ENCODE results near the gene GSDME. TPM values are rescaled to one million over a fixed set of nuclear protein-coding genes. Genes with fewer than 3 reads are reported as not detected.

Gene GSDME
- total and polyA plus RNA-seq, 7 experiments from 2014 or later = 0.41 to 5.0 (median 0.80) TPM; not detected in 1

DNA sequence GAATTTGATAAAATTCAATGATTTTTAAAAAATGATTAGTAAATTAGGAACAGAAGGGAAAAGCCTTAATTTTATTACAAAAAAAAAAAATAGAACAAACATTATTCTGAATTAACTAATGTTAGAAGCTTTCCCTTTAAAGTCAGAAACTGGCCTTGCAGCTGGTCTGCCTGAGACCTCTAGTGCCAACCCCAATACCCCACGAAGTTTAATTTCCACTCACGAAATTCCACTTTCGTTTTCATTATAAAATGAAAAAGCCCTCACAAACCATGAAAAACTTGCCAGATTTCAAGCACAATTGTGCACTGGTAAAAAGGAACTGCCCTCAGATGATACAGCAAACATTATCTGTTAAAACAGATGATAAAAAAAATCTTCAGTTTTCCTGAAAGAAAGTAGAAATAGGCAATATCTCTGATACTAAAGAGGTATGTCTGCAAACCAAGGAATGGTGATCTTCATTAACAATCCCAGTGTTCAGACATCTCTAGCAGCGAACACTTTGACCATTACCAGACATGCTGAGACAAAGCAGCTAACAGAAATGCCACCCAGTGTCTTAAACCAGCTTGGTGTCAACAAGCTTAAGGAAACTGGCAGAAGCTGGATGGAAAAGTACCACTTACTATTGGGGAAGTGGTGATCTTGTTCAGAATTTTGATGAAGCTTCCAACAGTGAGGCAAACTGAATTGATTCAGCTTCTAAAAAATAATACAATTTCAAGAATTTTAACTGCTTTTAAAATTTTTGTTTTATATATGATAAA is 103.8 kb downstream of the GSDME start:
- H3K9me3 ChIP-seq (ENCODE audit: control insufficient read depth in 2 of 3, low read length in 3 of 3) = no peaks in the 10 kb centered on the region
- ChIA-PET POLR2A (no interaction called here), CTCF (no interaction called here)
- Mint-ChIP-seq H3K4me1 (peaks cover 5 to 26% (median 15%) of the 10 kb centered on the region in 7 donors), H3K9me3 (no peaks in the 10 kb centered on the region), H3K27me3 (no peaks in the 10 kb centered on the region), H3K36me3 (peaks cover 2 to 34% (median 9%) of the 10 kb centered on the region in 5 donors), H3K4me3 (peak overlapping the region; percentile 44 to 86 (median 73)), H3K27ac (peak overlapping the region in 7 of 9 donors; percentile 25 to 81 (median 56))
- DNase-seq = no peak
- H3K27ac ChIP-seq (ENCODE audit: low read depth, low read length) = no peak overlapping the region
- no peaks in the 10 kb centered on the region for H3K36me3 ChIP-seq (ENCODE audit: control insufficient read depth in 2 of 3, insufficient read depth in 3 of 3, low read length in 3 of 3)
- ATAC-seq = no peak
- no peak overlapping the region for H3K4me3 ChIP-seq (ENCODE audit: low read length)
- no peaks in the 10 kb centered on the region for H3K4me1 ChIP-seq (ENCODE audit: control insufficient read depth in 2 of 2, insufficient read depth in 2 of 2, low read length in 2 of 2)
- no peaks in the 10 kb centered on the region for H3K27me3 ChIP-seq (ENCODE audit: control insufficient read depth in 2 of 2, insufficient read depth in 2 of 2, low read length in 2 of 2)
- intact Hi-C loops (cut with micrococcal nuclease) = no loop called here

- Histone ChIP-seq H3K36me3 (ENCODE audit: control insufficient read depth in 2 of 3, insufficient read depth in 3 of 3, low read length in 3 of 3) (no peaks in the 10 kb centered on the region), H3K4me1 (ENCODE audit: control insufficient read depth in 2 of 2, insufficient read depth in 2 of 2, low read length in 2 of 2) (no peaks in the 10 kb centered on the region), H3K4me3 (ENCODE audit: low read length) (no peak overlapping the region), H3K27me3 (ENCODE audit: control insufficient read depth in 2 of 2, insufficient read depth in 2 of 2, low read length in 2 of 2) (no peaks in the 10 kb centered on the region), H3K27ac (ENCODE audit: low read depth, low read length) (no peak overlapping the region), H3K9me3 (ENCODE audit: control insufficient read depth in 2 of 3, low read length in 3 of 3) (no peaks in the 10 kb centered on the region)
- H3K4me3 Mint-ChIP-seq = peak overlapping the region in 5 of 10 donors; percentile 33 to 86 (median 75)
- intact Hi-C loops (cut with micrococcal nuclease) = no loop called here
- H3K9me3 Mint-ChIP-seq = no peaks in the 10 kb centered on the region
- H3K27ac Mint-ChIP-seq = peak overlapping the region in 4 of 9 donors; percentile 20 to 79 (median 42)
- H3K27me3 Mint-ChIP-seq = no peaks in the 10 kb centered on the region
- ChIA-PET POLR2A (no interaction called here), CTCF (no interaction called here)
- ATAC-seq = no peak
- peaks cover 0 to 34% (median 9%) of the 10 kb centered on the region in 5 donors for H3K36me3 Mint-ChIP-seq
- no peak for DNase-seq
- peaks cover 5 to 26% (median 15%) of the 10 kb centered on the region in 7 donors for H3K4me1 Mint-ChIP-seq
Measured at GRCh38 chr7:24652251-24652939, 104.9 kb downstream of the GSDME start.

Other genes starting within 250 kb of the GSDME start
- gene PALS2, start 184.0 kb downstream of the GSDME start, total RNA-seq = 10 to 100 TPM; 15.4 to 58.4 (median 34.0) TPM
- gene PALS2, start 184.0 kb downstream of the GSDME start, polyA plus RNA-seq = 10 to 100 TPM; 14.7 to 18.3 TPM
- gene OSBPL3, start 222.7 kb upstream of the GSDME start, total RNA-seq = 10 to 100 TPM; 17.1 to 75.7 (median 22.7) TPM
- gene OSBPL3, start 222.7 kb upstream of the GSDME start, polyA plus RNA-seq = 1 to 10 TPM; 4.5 to 5.0 TPM

Measured in naive thymus-derived CD4-positive, alpha-beta T cell (primary cell).